HG03520 (cell line): ENCODE results near the gene PHYH.

ENCODE experiments used
- ATAC-seq: cut with Tn5 transposase; IDR thresholded peaks from one replicate; pipeline ENCODE4 v1.9.1; 2021; ENCODE audit warnings: mild to moderate bottlenecking, moderate library complexity; ENCODE audit not compliant: unreplicated experiment

The PHYH gene

GRCh38 chr10:13231190-13231589 lies 68.7 kb downstream of the PHYH start:
- no peak for ATAC-seq
